GM12872 (cell line): ENCODE data around the gene STMP1.

Source experiments
- TF ChIP-seq, protein P1 (sequence below): IDR thresholded peaks from 3 replicates; pipeline ENCODE4 v1.5.1; 2011; ENCODE audit warnings: low read depth, mild to moderate bottlenecking, low read length, moderate library complexity; ENCODE audit not compliant: insufficient read depth

Gene STMP1

GRCh38 chr7:135682191-135682590 is 19.9 kb downstream of the STMP1 start:
- TF ChIP-seq, protein P1, sequence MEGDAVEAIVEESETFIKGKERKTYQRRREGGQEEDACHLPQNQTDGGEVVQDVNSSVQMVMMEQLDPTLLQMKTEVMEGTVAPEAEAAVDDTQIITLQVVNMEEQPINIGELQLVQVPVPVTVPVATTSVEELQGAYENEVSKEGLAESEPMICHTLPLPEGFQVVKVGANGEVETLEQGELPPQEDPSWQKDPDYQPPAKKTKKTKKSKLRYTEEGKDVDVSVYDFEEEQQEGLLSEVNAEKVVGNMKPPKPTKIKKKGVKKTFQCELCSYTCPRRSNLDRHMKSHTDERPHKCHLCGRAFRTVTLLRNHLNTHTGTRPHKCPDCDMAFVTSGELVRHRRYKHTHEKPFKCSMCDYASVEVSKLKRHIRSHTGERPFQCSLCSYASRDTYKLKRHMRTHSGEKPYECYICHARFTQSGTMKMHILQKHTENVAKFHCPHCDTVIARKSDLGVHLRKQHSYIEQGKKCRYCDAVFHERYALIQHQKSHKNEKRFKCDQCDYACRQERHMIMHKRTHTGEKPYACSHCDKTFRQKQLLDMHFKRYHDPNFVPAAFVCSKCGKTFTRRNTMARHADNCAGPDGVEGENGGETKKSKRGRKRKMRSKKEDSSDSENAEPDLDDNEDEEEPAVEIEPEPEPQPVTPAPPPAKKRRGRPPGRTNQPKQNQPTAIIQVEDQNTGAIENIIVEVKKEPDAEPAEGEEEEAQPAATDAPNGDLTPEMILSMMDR, result no peak

DNA sequence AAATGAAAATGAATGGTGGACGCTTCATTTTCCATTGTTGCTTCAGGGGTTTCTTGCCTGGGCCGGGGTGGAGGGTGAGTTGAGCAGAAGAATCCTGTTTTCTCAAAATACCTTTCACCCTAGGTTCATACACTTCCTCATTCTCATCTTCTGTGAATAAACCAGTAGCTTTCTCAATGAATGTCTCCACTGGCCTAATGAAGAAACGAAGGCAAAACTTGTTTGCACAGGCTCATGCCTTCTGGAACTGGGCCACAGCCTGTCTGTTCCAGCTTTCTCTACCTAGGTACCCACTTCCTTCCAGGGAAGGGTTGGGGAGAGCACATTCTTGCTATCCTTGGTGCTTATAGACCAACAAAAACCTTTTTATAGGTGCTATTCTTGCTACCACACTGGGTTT is 21.3 kb downstream of the STMP1 start:
- TF ChIP-seq, protein P1, result no peak

- TF ChIP-seq, protein P1, result no peak
Measured at GRCh38 chr7:135684136-135684535, 21.8 kb downstream of the STMP1 start.

- TF ChIP-seq, protein P1, result no peak
Measured at GRCh38 chr7:135684699-135685098, 22.4 kb downstream of the STMP1 start.

- TF ChIP-seq, protein P1, result no peak
Measured at GRCh38 chr7:135685306-135686084, 23.2 kb downstream of the STMP1 start.

- TF ChIP-seq, protein P1, result no peak
Measured at GRCh38 chr7:135687466-135687865, 25.2 kb downstream of the STMP1 start.

- TF ChIP-seq, protein P1, result no peak
Measured at GRCh38 chr7:135690566-135690965, 28.3 kb downstream of the STMP1 start.
